Adrenal gland (tissue), 12 donors: ENCODE results near the gene LOXHD1. TPM values are rescaled to one million over a fixed set of nuclear protein-coding genes. Genes with fewer than 3 reads are reported as not detected.

ENCODE experiments used
- DNase-seq, 7 donors: peaks; one replicate each; pipeline ENCODE4 v3.0.0-alpha.2; 2019 to 2020
- H3K27ac ChIP-seq, 5 donors: fragments of 200-600 bp; sonication (generic) in 4 of 5; 1 replicate in 3 of 5; 2 replicates in 2 of 5; pipeline versions ENCODE4 v1.5.1 to v1.8.0; 2016 to 2020; ENCODE audit warnings: mild to moderate bottlenecking in 1 of 5
- H3K27me3 ChIP-seq: fragments of 200-600 bp; 2 replicates; pipeline ENCODE4 v1.8.0; 2021
- H3K36me3 ChIP-seq, 2 donors: fragments of 200-600 bp; replicated peaks in 1 of 2; 1 replicate in 1 of 2; 2 replicates in 1 of 2; pipeline versions ENCODE4 v1.5.1 to v1.8.0; 2018 to 2022
- H3K4me1 ChIP-seq, 2 donors: fragments of 200-600 bp; replicated peaks in 1 of 2; 1 replicate in 1 of 2; 2 replicates in 1 of 2; pipeline versions ENCODE4 v1.5.1 to v1.8.0; 2018 to 2021
- H3K4me3 ChIP-seq, 4 donors: fragments of 200-600 bp; sonication (generic) in 3 of 4; one replicate each; pipeline ENCODE4 v1.5.1; 2016 to 2018
- H3K9me3 ChIP-seq, 3 donors: fragments of 200-600 bp; sonication (generic) in 1 of 3; replicated peaks in 1 of 3; 1 replicate in 2 of 3; 2 replicates in 1 of 3; pipeline versions ENCODE4 v1.5.1 to v1.8.0; 2016 to 2021
- POLR2A ChIP-seq, 2 donors: fragments of 450-650 bp; IDR thresholded peaks; one replicate each; pipeline ENCODE4 v1.6.1; 2017; ENCODE audit warnings: antibody characterized with exemption in 2 of 2, mild to moderate bottlenecking in 2 of 2, moderate library complexity in 1 of 2
- WGBS, 4 donors: extraction: QIAGEN DNeasy Blood & Tissue Kit in 2 of 4; methylation state at CpG; one replicate each; pipeline versions ENCODE4 v1.1.5 to v1.1.7; 2013 to 2017; 5-methylcytosine and 5-hydroxymethylcytosine counted together
- intact Hi-C, 2 donors: fragments of 100-400 bp; cut with DNase I; formaldehyde crosslinking; loops; one replicate each; pipeline versions ENCODE4 v1.14.1 to v1.15.0; 2022 to 2023
- polyA plus RNA-seq, 3 donors: library from polyadenylated mRNA; stranded (reverse); fragments of 200-250 nt in 2 of 3; fragments of 350-450 nt in 1 of 3; fragmentation: Illumina TruSeq in 1 of 3; extraction: RNeasy Lipid Tissue Mini Kit (QIAGEN cat#74804) in 1 of 3; gene quantifications; one replicate each; pipeline ENCODE4 v1.2.3, GENCODE V29; 2013 to 2014
- total RNA-seq, 9 donors: library from RNA; depleted of rRNA in 4 of 9; stranded (reverse); fragments of >200 nt in 4 of 9; fragments of 120-200 nt in 1 of 9; fragmentation: NEBNext Ultra II Directional in 1 of 9; extraction: Animal tissue kit (Norgen Biotek cat#: 25700) in 1 of 9; gene quantifications; one replicate each; pipeline versions ENCODE4 v1.1.0 to v1.2.4, GENCODE V29; 2013 to 2023
- TF ChIP-seq, protein P1 (sequence below), 6 experiments: fragments of 450-650 bp in 4 of 6; fragments of 200-600 bp in 2 of 6; sonication (generic) in 1 of 6; IDR thresholded peaks; 1 replicate in 5 of 6; 2 replicates in 1 of 6; pipeline versions ENCODE4 v1.5.1 to v1.8.0; 2016 to 2021; ENCODE audit warnings: antibody characterized with exemption in 6 of 6, mild to moderate bottlenecking in 2 of 6, moderate library complexity in 1 of 6
- donor health status: healthy with polysubstance abuse.
- donor health status: Bipolar disorder and iron deficiency.
- donor health status: DM: yes; HTN: yes; CAD: no.
- donor health status: DM: no; HTN: no; CAD: no.
- donor health status: DM: no; HTN: no; CAD: no.
- donor health status: DM: yes; HTN: yes; CAD: no.

LOXHD1 gene
- total and polyA plus RNA-seq, 12 donors = 0.08 to 0.30 (median 0.16) TPM; not detected in 7

DNA sequence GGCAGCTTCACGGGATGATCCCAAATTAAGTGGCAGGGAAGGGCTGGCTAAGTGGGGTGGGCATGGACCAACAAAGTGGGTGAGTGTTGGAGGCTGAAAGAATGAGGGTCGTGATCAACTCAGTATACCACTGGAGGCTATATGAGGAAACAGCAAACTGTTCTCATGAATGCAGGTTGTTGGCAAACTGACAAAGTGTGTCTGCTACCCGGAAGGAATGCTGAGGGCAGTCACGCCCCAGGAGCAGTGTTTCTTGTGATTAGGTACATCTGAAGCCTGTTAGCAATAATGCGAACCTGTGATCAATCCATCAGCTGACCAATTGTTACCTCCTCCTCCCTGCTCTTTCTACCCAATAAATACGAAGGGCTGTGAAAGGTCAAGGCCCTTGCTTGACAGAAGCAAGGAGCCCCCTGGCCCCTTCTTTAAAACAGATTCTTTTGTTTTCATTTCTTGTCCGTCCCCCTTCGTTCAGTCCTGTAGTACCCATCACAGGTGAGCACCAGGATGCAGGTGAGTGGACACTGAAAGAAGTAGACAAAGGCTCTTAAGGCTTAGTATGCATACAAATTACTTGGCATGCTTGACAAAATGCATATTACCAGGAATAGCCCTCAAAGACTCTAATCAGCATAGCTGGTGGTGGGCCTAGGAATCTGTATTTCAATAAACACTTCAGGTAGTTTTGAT is 67.9 kb downstream of the LOXHD1 start:
- H3K27ac ChIP-seq = no peak overlapping the region
- H3K27me3 ChIP-seq = no peaks in the 10 kb centered on the region
- no peaks in the 10 kb centered on the region for H3K9me3 ChIP-seq
- no peak for DNase-seq
- no peaks in the 10 kb centered on the region for H3K36me3 ChIP-seq
- 53 to 69% (median 64%) methylated on average over 8 of the region's 8 CpGs for WGBS, 4 donors
- TF ChIP-seq, protein P1, sequence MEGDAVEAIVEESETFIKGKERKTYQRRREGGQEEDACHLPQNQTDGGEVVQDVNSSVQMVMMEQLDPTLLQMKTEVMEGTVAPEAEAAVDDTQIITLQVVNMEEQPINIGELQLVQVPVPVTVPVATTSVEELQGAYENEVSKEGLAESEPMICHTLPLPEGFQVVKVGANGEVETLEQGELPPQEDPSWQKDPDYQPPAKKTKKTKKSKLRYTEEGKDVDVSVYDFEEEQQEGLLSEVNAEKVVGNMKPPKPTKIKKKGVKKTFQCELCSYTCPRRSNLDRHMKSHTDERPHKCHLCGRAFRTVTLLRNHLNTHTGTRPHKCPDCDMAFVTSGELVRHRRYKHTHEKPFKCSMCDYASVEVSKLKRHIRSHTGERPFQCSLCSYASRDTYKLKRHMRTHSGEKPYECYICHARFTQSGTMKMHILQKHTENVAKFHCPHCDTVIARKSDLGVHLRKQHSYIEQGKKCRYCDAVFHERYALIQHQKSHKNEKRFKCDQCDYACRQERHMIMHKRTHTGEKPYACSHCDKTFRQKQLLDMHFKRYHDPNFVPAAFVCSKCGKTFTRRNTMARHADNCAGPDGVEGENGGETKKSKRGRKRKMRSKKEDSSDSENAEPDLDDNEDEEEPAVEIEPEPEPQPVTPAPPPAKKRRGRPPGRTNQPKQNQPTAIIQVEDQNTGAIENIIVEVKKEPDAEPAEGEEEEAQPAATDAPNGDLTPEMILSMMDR (IDR thresholded peaks at IDR 0.05) = no peak
- no peak for TF ChIP-seq POLR2A (IDR thresholded peaks at IDR 0.05)
- intact Hi-C loops = no loop called here
- no peak overlapping the region for H3K4me3 ChIP-seq
- H3K4me1 ChIP-seq = no peaks in the 10 kb centered on the region

DNA sequence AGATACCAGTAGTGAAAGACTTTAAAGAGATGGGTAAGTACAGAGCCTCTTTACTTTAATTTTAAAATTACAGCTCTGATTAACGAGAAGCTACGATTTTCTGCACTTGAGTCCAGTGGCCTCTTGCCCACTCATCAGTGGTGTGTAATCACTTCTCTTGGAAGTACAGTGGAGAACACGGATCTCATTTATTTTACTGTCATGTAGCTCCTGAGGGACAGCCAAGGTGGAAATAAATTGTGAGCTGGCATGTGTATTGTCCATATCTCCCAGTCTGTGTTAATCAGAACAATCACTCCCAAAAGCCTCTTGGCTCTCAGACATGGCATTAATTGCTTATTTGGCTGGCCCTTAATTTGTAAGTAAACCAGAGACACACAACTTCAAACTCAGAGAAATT is 69.4 kb downstream of the LOXHD1 start:
- TF ChIP-seq, protein P1 (IDR thresholded peaks at IDR 0.05) = no peak
- no peaks in the 10 kb centered on the region for H3K36me3 ChIP-seq
- intact Hi-C loops = no loop called here
- H3K4me3 ChIP-seq = no peak overlapping the region
- H3K27me3 ChIP-seq = no peaks in the 10 kb centered on the region
- 45 to 58% (median 52%) methylated on average over 3 of the region's 3 CpGs for WGBS, 4 donors
- H3K4me1 ChIP-seq = no peaks in the 10 kb centered on the region
- H3K9me3 ChIP-seq = no peaks in the 10 kb centered on the region
- DNase-seq = no peak
- no peak overlapping the region for H3K27ac ChIP-seq

DNA sequence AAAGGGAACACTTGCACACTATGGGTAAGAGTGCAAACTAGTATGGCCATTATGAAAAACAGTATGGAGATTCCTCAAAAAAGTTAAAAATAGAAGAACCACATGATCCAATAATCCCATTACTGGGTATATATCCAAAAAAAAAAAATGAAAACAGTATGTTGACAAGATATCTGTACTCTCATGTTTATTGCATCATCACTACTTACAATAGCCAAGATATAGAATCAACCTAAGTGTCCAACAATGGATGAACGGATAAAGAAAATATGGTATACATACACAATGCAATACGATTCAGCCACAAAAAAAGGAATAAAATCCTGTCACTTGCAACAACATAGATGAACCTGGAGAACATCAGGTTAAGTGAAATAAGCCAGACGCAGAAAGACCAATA is 73.3 kb downstream of the LOXHD1 start:
- DNase-seq = no peak
- no peak overlapping the region for H3K4me3 ChIP-seq
- H3K27me3 ChIP-seq = peaks cover 7% of the 10 kb centered on the region
- no peaks in the 10 kb centered on the region for H3K36me3 ChIP-seq
- intact Hi-C loops = no loop called here
- TF ChIP-seq, protein P1 (IDR thresholded peaks at IDR 0.05) = no peak
- TF ChIP-seq POLR2A (IDR thresholded peaks at IDR 0.05) = no peak
- H3K9me3 ChIP-seq = peaks cover 0 to 6% (median 0%) of the 10 kb centered on the region in 3 donors
- WGBS, 4 donors = 72 to 81% (median 77%) methylated on average over 3 of the region's 3 CpGs
- H3K27ac ChIP-seq = no peak overlapping the region
- no peaks in the 10 kb centered on the region for H3K4me1 ChIP-seq

DNA sequence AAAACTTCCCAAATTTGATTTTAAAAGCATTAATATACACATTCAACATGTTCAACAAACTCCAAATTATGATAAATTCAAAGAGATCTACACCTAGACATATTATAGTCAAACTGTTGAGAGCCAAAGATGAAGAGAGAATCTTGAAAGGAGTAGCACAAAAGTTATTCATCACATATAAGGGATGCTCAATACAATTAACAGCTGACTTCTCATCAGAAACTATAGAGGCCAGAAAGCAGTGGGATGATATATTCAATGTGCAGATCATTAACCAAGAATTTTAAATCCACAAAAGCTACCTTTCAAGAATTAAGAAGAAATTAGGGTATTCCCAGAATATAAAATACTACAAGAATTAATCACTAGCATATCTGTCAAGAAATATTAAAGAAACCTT is 75.4 kb downstream of the LOXHD1 start:
- Histone ChIP-seq H3K27me3 (peaks cover 7% of the 10 kb centered on the region), H3K36me3 (no peaks in the 10 kb centered on the region), H3K27ac (no peak overlapping the region), H3K9me3 (peaks cover 0 to 6% (median 0%) of the 10 kb centered on the region in 3 donors), H3K4me1 (no peaks in the 10 kb centered on the region), H3K4me3 (no peak overlapping the region)
- intact Hi-C loops = no loop called here
- TF ChIP-seq, protein P1 (IDR thresholded peaks at IDR 0.05) = no peak
- no peak for TF ChIP-seq POLR2A (IDR thresholded peaks at IDR 0.05)
- DNase-seq = no peak
